PC-9 (cell line): ENCODE measurements around the gene FBXO48.

Experiments
- CTCF ChIP-seq: fragments of 200-600 bp; sonication (generic); conservative IDR thresholded peaks from 2 replicates; pipeline ENCODE4 v1.6.1; 2017; ENCODE audit warnings: mixed run types, antibody characterized with exemption, mild to moderate bottlenecking, moderate library complexity
- EZH2 ChIP-seq: fragments of 200-600 bp; sonication (generic); IDR thresholded peaks from 2 replicates; pipeline ENCODE4 v1.8.0; 2017; ENCODE audit warnings: antibody characterized with exemption, low read depth

- no peak for TF ChIP-seq CTCF
- no peak for TF ChIP-seq EZH2
Observed at GRCh38 chr2:68423966-68424650, 43.0 kb downstream of the FBXO48 start.
